Erythroblast (primary cell): ENCODE results near the gene RFX2.

Source experiments
- GATA1 ChIP-seq: IDR thresholded peaks from 2 replicates; pipeline ENCODE4 v1.6.1; 2011; ENCODE audit warnings: low read depth, mild to moderate bottlenecking, control low read depth, low read length, moderate library complexity
- POLR2A ChIP-seq: IDR thresholded peaks from 2 replicates; pipeline ENCODE4 v1.6.1; 2011; ENCODE audit warnings: mild to moderate bottlenecking, low read length

DNA sequence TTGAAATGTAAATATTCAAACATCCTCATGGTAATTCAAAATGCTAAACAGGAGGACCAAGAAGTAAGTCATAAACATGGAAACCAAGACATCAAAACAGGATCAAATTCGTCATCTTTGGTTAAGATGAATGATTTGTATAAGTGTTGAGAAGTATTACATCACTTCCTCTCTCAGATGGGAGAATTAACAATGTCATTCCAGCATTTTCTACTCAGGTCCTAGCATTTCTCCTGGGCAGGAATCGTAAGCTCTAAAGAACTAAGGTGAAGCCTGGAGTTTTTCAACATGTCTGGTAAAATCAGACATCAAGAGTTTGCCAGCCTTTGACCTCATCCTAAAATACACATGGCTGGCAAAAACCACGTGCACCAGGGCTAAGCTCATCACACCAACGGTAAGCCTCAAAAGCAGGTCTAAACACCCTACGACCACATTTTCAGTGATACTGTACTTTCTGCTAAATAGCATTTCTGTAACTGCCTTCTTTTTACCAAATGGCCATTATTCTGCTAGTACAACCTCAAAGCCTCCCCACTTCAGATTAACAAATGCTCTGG lies 157.2 kb downstream of the RFX2 start:
- TF ChIP-seq POLR2A (no peak), GATA1 (no peak)
